Activated CD4-positive, alpha-beta T cell treated with anti-CD3 and anti-CD28 coated beads, Interleukin-2, amount 10 ng/mL, durations not matched to agents 24 days and 14 days (primary cell): ENCODE measurements around the gene ABCA7. TPM values are rescaled to one million over a fixed set of nuclear protein-coding genes. Genes with fewer than 3 reads are reported as not detected.

Experiments used
- DNase-seq: peaks from one replicate; pipeline ENCODE4 v3.0.0; 2022
- H3K27ac Mint-ChIP-seq: one replicate; pipeline ENCODE4 v1.8.0; 2022; ENCODE audit warnings: mild to moderate bottlenecking, mixed read lengths
- H3K27me3 Mint-ChIP-seq: one replicate; pipeline ENCODE4 v1.8.0; 2022; ENCODE audit warnings: mixed read lengths
- H3K36me3 Mint-ChIP-seq: one replicate; pipeline ENCODE4 v1.8.0; 2022; ENCODE audit warnings: low read depth, mild to moderate bottlenecking, mixed read lengths
- H3K4me1 Mint-ChIP-seq: one replicate; pipeline ENCODE4 v1.8.0; 2021; ENCODE audit warnings: mixed read lengths
- H3K4me3 Mint-ChIP-seq: one replicate; pipeline ENCODE4 v1.8.0; 2022; ENCODE audit warnings: mild to moderate bottlenecking, moderate library complexity, mixed read lengths
- H3K9me3 Mint-ChIP-seq: one replicate; pipeline ENCODE4 v1.8.0; 2021; ENCODE audit warnings: mixed read lengths
- intact Hi-C: fragments of 100-400 bp; cut with micrococcal nuclease; formaldehyde crosslinking; loops from one replicate; pipeline ENCODE4 v1.15.1; 2023
- total RNA-seq: library from RNA; stranded (reverse); gene quantifications from 2 replicates; pipeline ENCODE4 v1.2.3, GENCODE V29; 2022

The ABCA7 gene
- total RNA-seq = 15.8 TPM in 2 replicates

GRCh38 chr19:1039646-1040475 lies at the start of gene ABCA7:
Gene ABCA7, plus strand, starts transcription at chr19:1040107. Its CDS starts 1,255 bp downstream, at chr19:1041362.
- intact Hi-C loops = loop anchor here (2.0 kb wide), 3 partner anchors 19 to 37 kb away; partner anchors contain the start of genes ARHGAP45, RNU6-2 and TMEM259
- peaks cover 29% of the 10 kb centered on the region for H3K36me3 Mint-ChIP-seq
- peak within 1 kb of the TSS; percentile 86 for H3K27ac Mint-ChIP-seq
- peaks cover 44% of the 10 kb centered on the region for H3K4me1 Mint-ChIP-seq
- DNase-seq = peak; percentile 100
- H3K9me3 Mint-ChIP-seq = no peaks in the 10 kb centered on the region
- H3K27me3 Mint-ChIP-seq = no peaks in the 10 kb centered on the region
- H3K4me3 Mint-ChIP-seq = peak within 1 kb of the TSS; percentile 98

GRCh38 chr19:990119-990571 lies 49.8 kb upstream of the ABCA7 start:
- Mint-ChIP-seq H3K4me3 (no peak overlapping the region), H3K36me3 (peaks cover 26% of the 10 kb centered on the region), H3K27ac (no peak overlapping the region), H3K4me1 (peaks cover 4% of the 10 kb centered on the region), H3K27me3 (no peaks in the 10 kb centered on the region), H3K9me3 (no peaks in the 10 kb centered on the region)
- DNase-seq = no peak
- intact Hi-C loops = no loop called here

GRCh38 chr19:990746-991145 lies 49.2 kb upstream of the ABCA7 start:
- H3K36me3 Mint-ChIP-seq = peaks cover 26% of the 10 kb centered on the region
- no peaks in the 10 kb centered on the region for H3K9me3 Mint-ChIP-seq
- H3K27me3 Mint-ChIP-seq = no peaks in the 10 kb centered on the region
- no peak overlapping the region for H3K27ac Mint-ChIP-seq
- H3K4me3 Mint-ChIP-seq = no peak overlapping the region
- DNase-seq = no peak
- no peaks in the 10 kb centered on the region for H3K4me1 Mint-ChIP-seq
- intact Hi-C loops = no loop called here

DNA sequence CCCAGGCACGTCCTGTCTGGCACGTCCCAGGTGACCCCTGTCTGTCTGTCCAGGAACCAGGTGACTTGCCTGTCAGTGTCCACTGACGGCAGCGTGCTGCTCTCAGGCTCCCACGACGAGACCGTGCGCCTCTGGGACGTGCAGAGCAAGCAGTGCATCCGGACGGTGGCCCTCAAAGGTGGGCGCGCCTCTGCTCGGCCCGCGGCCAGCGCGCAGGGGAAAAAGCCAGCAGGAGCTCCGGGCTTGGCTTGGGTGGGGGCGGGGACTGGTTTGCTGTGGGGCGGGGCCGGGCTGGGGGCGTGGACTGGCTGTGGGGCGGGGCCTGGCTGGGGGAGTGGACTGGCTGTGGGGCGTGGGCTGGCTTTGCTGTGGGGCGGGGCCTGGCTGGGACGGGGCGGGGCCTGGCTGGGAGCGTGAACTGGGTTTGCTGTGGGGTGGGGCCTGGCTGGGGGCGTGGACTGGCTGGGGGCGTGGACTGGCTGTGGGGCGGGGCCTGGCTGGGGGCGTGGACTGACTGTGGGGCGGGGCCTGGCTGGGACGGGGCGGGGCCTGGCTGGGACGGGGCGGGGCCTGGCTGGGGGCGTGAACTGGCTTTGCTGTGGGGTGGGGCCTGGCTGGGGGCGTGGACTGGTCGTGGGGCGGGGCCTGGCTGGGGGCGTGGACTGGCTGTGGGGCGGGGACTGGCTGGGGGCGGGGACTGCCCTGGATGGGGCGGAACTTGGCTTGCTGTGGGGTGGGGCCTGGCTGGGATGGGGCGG lies 48.6 kb upstream of the ABCA7 start:
- no peak overlapping the region for H3K27ac Mint-ChIP-seq
- intact Hi-C loops = no loop called here
- H3K36me3 Mint-ChIP-seq = peaks cover 28% of the 10 kb centered on the region
- no peaks in the 10 kb centered on the region for H3K9me3 Mint-ChIP-seq
- peaks cover 1% of the 10 kb centered on the region for H3K27me3 Mint-ChIP-seq
- H3K4me3 Mint-ChIP-seq = no peak overlapping the region
- peaks cover 2% of the 10 kb centered on the region for H3K4me1 Mint-ChIP-seq
- DNase-seq = peak; percentile 82

DNA sequence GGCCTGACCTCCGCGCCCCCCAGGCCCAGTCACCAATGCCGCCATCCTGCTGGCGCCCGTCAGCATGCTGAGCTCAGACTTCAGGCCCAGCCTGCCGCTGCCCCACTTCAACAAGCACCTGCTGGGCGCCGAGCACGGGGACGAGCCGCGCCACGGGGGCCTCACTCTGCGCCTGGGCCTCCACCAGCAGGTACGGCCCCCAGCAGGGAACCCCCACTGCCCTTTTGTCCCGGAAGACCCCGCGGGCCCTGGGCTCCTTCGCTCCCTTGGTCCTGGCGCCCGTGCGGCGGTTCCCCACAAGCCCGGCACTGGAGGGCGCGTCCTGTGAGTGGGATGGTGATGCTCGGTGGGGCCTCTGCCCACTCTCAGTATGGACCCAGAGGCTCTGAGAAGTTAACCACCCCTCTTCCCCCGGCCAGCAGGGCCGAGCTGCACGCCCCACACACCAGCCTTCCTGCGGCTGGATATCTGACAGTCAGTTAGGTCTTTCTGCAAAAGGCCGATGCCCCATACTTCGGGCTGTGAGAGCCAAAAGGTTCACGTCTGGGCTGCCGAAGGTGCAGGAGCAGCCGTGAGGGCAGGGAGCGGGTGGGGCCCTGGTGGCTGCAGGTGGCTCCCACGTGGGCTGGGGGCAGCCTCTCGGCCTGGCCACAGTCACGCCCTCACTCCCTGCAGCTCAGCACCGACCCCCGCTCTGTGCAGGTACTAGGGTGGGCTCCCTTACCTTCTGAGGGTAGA lies 47.8 kb upstream of the ABCA7 start:
- Mint-ChIP-seq H3K36me3 (peaks cover 24% of the 10 kb centered on the region), H3K9me3 (no peaks in the 10 kb centered on the region), H3K27ac (no peak overlapping the region), H3K4me1 (peaks cover 5% of the 10 kb centered on the region), H3K4me3 (no peak overlapping the region), H3K27me3 (peaks cover 8% of the 10 kb centered on the region)
- no peak for DNase-seq
- intact Hi-C loops = no loop called here

DNA sequence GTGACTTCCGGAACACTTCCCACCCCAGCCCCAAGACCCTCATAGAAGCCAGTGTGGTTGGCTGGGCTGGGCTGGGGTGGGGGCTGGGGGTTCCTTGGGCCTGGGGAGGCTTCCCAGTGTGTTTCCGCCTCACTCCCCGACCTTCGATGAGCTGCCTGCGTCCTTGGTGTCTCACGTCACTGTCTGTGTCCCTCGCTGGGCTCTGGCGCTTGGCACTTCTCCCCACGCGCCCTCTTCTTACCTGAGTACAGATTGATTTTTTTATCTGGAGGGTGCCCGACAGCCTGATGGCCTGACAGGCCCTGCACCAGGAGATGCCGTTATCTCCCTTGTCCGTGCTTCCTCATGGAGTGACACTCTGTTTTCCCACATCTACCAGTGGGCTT lies 47.2 kb upstream of the ABCA7 start:
- no peak for DNase-seq
- intact Hi-C loops = no loop called here
- peaks cover 10% of the 10 kb centered on the region for H3K27me3 Mint-ChIP-seq
- H3K9me3 Mint-ChIP-seq = no peaks in the 10 kb centered on the region
- H3K4me1 Mint-ChIP-seq = peaks cover 5% of the 10 kb centered on the region
- peaks cover 23% of the 10 kb centered on the region for H3K36me3 Mint-ChIP-seq
- no peak overlapping the region for H3K4me3 Mint-ChIP-seq
- no peak overlapping the region for H3K27ac Mint-ChIP-seq

- H3K4me3 Mint-ChIP-seq = no peak overlapping the region
- H3K4me1 Mint-ChIP-seq = peaks cover 5% of the 10 kb centered on the region
- no peaks in the 10 kb centered on the region for H3K9me3 Mint-ChIP-seq
- H3K27me3 Mint-ChIP-seq = peaks cover 16% of the 10 kb centered on the region
- H3K36me3 Mint-ChIP-seq = peaks cover 21% of the 10 kb centered on the region
- no peak overlapping the region for H3K27ac Mint-ChIP-seq
- intact Hi-C loops = no loop called here
- no peak for DNase-seq
Measured at GRCh38 chr19:993361-993830, 46.5 kb upstream of the ABCA7 start.

- H3K36me3 Mint-ChIP-seq = peaks cover 17% of the 10 kb centered on the region
- H3K4me1 Mint-ChIP-seq = peaks cover 7% of the 10 kb centered on the region
Measured at GRCh38 chr19:993831-994393, 46.0 kb upstream of the ABCA7 start.

DNA sequence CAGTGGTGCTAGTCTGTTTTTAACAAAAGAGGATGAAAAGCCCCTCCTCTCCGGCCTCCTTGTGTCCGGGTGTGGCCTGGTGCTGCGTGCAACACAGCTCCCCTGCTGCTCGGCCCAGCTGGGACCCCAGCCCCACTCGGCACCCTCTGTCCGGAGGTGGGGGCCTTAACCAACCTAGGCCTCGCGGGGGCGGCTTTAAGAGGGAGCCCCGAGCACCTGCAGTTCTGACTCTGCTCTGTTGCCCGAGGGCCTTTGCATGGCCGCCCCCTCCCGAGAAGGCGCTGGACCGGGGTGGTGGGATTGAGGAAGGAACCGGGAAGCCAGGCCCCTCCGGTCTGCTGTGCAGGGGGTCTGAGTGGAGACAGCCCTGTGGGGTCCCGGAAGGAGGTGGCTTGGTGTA lies 45.4 kb upstream of the ABCA7 start:
- no peaks in the 10 kb centered on the region for H3K9me3 Mint-ChIP-seq
- intact Hi-C loops = no loop called here
- H3K4me3 Mint-ChIP-seq = no peak overlapping the region
- H3K36me3 Mint-ChIP-seq = peaks cover 17% of the 10 kb centered on the region
- H3K4me1 Mint-ChIP-seq = peaks cover 7% of the 10 kb centered on the region
- H3K27ac Mint-ChIP-seq = no peak overlapping the region
- no peak for DNase-seq
- peaks cover 25% of the 10 kb centered on the region for H3K27me3 Mint-ChIP-seq

More at GRCh38 chr19:993831-994393, 46.0 kb upstream of the ABCA7 start:
- no peak overlapping the region for H3K4me3 Mint-ChIP-seq
- peaks cover 19% of the 10 kb centered on the region for H3K27me3 Mint-ChIP-seq
- no peak overlapping the region for H3K27ac Mint-ChIP-seq
- no peak for DNase-seq
- no peaks in the 10 kb centered on the region for H3K9me3 Mint-ChIP-seq
- intact Hi-C loops = no loop called here

DNA sequence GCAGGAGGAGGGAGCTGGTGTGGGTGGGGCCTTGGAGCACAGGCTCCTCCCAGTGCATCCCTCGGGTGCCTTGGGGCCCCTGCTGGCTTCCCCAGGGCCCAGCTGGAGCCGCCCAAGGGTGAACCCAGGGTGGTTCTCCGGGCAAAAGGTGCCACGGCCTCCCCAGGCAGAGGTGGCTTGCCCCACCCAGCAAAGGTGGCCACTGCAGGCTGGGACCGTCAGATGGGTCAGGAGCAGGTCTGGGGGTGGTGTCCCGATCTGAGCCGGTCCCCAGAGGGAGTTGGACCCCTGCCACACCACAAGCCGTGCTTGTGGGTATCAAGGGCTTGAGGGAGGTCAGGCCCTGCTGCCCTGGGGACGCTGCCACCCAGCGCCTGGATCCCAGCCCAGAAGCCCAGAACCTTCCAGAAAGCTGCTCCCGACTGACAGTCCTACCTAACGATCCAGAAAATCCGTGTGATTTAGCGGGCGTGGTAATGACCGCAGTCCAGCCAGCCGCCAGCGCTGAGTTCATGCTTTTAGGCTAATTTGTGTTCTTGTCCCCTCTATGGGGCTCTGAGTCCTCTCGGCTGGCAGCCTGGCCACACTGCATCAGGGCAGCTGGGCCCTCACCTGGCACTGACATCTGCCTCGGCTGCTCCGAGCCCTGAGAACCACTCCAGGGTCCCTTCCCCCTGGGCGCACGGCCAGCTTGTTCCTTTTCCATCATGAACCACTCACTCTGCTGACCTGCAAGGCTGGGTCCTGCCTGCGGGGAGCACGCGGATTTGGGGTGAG lies 44.7 kb upstream of the ABCA7 start:
- H3K4me3 Mint-ChIP-seq = no peak overlapping the region
- no peaks in the 10 kb centered on the region for H3K9me3 Mint-ChIP-seq
- intact Hi-C loops = no loop called here
- peaks cover 17% of the 10 kb centered on the region for H3K36me3 Mint-ChIP-seq
- peaks cover 28% of the 10 kb centered on the region for H3K27me3 Mint-ChIP-seq
- DNase-seq = no peak
- no peak overlapping the region for H3K27ac Mint-ChIP-seq
- H3K4me1 Mint-ChIP-seq = peaks cover 7% of the 10 kb centered on the region

- Mint-ChIP-seq H3K9me3 (no peaks in the 10 kb centered on the region), H3K4me3 (peak overlapping the region; percentile 69), H3K4me1 (peaks cover 8% of the 10 kb centered on the region), H3K36me3 (peaks cover 12% of the 10 kb centered on the region), H3K27me3 (peaks cover 31% of the 10 kb centered on the region), H3K27ac (peak overlapping the region; percentile 53)
- DNase-seq = peak; percentile 91
- intact Hi-C loops = no loop called here
Measured at GRCh38 chr19:996051-996838, 43.7 kb upstream of the ABCA7 start.

DNA sequence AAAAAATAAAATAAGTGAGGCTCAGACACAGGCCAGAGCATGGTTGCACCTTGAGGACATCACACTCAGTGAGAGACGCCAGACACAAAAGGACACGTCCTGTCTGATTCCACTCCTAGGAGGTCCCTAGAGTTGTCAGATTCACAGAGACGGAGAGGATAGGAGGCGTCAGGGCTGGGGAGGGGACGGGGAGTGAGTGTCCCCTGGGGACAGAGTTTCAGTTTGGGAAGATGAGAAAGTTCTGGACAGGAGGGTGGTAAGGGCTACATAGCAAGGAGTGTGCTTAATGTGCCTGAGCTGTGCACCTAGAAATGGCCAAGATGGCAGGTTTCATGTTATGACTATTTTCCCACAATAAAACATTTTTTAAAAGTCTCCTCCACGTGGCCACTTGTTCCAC lies 41.8 kb upstream of the ABCA7 start:
- H3K9me3 Mint-ChIP-seq = no peaks in the 10 kb centered on the region
- DNase-seq = no peak
- no peak overlapping the region for H3K4me3 Mint-ChIP-seq
- H3K4me1 Mint-ChIP-seq = peaks cover 9% of the 10 kb centered on the region
- H3K27me3 Mint-ChIP-seq = peaks cover 36% of the 10 kb centered on the region
- H3K27ac Mint-ChIP-seq = no peak overlapping the region
- H3K36me3 Mint-ChIP-seq = peaks cover 10% of the 10 kb centered on the region
- intact Hi-C loops = no loop called here
